Measurements from ENCODE around the gene MYO1D. TPM values are rescaled to one million over a fixed set of nuclear protein-coding genes. Genes with fewer than 3 reads are reported as not detected.

MYO1D gene
- polyA plus RNA-seq, 2 donors: 31.8 to 43.2 TPM

DNA sequence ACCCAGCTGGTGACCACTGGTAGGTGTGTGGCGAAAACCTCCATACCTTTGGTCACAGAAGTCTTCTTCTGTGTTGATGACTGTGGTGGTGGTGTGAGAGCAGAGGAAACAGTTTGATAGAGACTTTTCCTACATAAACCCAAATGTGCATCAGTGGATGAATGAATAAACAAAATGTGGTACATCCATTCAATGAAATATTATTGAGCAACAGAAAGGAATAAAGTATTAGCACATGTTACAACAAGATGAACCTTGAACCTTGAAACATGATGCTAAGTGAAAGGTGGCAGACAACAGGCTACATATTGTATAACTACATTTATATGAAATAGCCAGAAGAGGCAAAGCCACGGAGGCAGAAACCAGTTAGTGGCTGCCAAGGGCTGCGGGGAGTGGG lies 374.9 kb downstream of the MYO1D start:
- no peak overlapping the region for H3K4me3 ChIP-seq (ENCODE audit: low read depth in 1 of 2, low read length in 2 of 2)
- no peak overlapping the region for H3K27ac ChIP-seq (ENCODE audit: low read depth in 2 of 2, low read length in 1 of 2)
- WGBS, 2 donors: 95 to 97% methylated on average over 3 of the region's 3 CpGs
- H3K36me3 ChIP-seq (ENCODE audit: control insufficient read depth in 2 of 2, insufficient read depth in 2 of 2, low read length in 1 of 2): no peaks in the 10 kb centered on the region
- no peaks in the 10 kb centered on the region for H3K27me3 ChIP-seq (ENCODE audit: control insufficient read depth in 1 of 2, insufficient read depth in 2 of 2, low read length in 2 of 2)
- H3K9me3 ChIP-seq (ENCODE audit: control insufficient read depth in 2 of 2, insufficient read depth in 1 of 2, low read depth in 1 of 2, low read length in 1 of 2): no peaks in the 10 kb centered on the region
- peaks cover 4 to 13% of the 10 kb centered on the region in 2 donors for H3K4me1 ChIP-seq (ENCODE audit: control insufficient read depth in 2 of 2, insufficient read depth in 2 of 2, low read length in 1 of 2)

DNA sequence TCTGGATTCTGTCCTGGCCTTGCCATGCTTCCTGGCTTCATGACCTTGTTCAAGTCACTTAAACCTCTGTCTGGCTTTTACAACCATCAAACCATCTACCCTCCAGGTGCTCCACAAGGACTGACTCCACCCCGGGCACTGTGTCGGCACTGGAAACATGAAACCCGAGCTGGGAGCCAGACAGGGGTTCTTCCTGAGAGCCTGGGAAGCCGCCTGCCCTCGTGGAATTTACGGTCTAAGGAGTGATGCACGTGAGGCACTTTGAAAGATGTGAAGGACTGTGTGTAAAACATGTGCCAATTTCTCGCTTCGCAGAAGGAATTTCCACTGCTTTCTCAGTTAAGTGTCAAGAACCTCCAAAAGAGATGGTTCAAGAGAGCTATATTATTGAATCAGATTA lies 378.5 kb downstream of the MYO1D start:
- Histone ChIP-seq H3K36me3 (ENCODE audit: control insufficient read depth in 2 of 2, insufficient read depth in 2 of 2, low read length in 1 of 2) (peaks cover 0 to under 1% of the 10 kb centered on the region in 2 donors), H3K4me3 (ENCODE audit: low read depth in 1 of 2, low read length in 2 of 2) (no peak overlapping the region), H3K4me1 (ENCODE audit: control insufficient read depth in 2 of 2, insufficient read depth in 2 of 2, low read length in 1 of 2) (peaks cover 0 to 13% of the 10 kb centered on the region in 2 donors), H3K27me3 (ENCODE audit: control insufficient read depth in 1 of 2, insufficient read depth in 2 of 2, low read length in 2 of 2) (no peaks in the 10 kb centered on the region), H3K27ac (ENCODE audit: low read depth in 2 of 2, low read length in 1 of 2) (no peak overlapping the region), H3K9me3 (ENCODE audit: control insufficient read depth in 2 of 2, insufficient read depth in 1 of 2, low read depth in 1 of 2, low read length in 1 of 2) (no peaks in the 10 kb centered on the region)
- WGBS, 2 donors: 81 to 84% methylated on average over 9 of the region's 9 CpGs

DNA sequence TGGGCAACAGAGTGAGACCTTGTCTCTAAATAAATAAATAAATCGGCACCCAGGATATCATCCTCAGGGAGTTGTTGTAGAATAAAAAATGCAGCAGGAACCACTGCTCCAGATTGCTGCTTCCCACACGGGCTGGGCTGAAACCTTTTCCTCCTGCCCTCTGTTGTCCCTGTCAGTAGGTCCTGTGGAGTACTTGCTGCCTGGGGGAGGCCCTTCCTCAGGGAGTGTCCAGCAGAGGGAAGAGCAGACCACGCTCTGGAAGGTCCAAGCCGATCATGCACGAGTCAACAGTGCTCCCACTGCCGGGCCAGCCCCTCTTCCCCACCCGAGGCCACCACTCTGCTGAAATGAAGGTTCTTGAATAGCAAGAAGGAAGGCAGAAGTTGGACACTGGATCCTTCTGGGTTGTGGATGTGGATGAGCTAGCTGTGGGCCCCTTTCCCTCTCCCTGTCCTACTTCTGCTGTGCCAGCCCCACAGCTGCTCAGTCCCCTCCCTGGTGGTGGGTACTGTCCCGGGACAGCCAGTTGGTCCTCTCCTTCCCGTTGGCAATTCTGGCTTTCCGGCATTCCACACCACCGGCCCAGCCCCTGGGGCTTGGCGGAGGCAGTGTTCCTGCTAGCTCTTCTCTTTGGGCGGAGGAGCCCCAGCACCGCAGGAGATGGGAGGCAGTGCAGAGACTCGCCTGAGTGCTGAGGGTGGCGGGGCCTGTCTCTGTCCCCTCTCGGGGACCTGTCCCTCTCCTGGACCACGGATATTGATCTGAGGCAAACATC lies 379.3 kb downstream of the MYO1D start:
- Histone ChIP-seq H3K36me3 (ENCODE audit: control insufficient read depth in 2 of 2, insufficient read depth in 2 of 2, low read length in 1 of 2) (peaks cover 0 to 3% of the 10 kb centered on the region in 2 donors), H3K9me3 (ENCODE audit: control insufficient read depth in 2 of 2, insufficient read depth in 1 of 2, low read depth in 1 of 2, low read length in 1 of 2) (no peaks in the 10 kb centered on the region), H3K27me3 (ENCODE audit: control insufficient read depth in 1 of 2, insufficient read depth in 2 of 2, low read length in 2 of 2) (no peaks in the 10 kb centered on the region), H3K4me1 (ENCODE audit: control insufficient read depth in 2 of 2, insufficient read depth in 2 of 2, low read length in 1 of 2) (peaks cover 0 to 11% of the 10 kb centered on the region in 2 donors), H3K27ac (ENCODE audit: low read depth in 2 of 2, low read length in 1 of 2) (peak overlapping the region in 1 of 2 donors; percentile 74), H3K4me3 (ENCODE audit: low read depth in 1 of 2, low read length in 2 of 2) (no peak overlapping the region)
- WGBS, 2 donors: 74 to 76% methylated on average over 17 to 18 of the region's 18 CpGs

DNA sequence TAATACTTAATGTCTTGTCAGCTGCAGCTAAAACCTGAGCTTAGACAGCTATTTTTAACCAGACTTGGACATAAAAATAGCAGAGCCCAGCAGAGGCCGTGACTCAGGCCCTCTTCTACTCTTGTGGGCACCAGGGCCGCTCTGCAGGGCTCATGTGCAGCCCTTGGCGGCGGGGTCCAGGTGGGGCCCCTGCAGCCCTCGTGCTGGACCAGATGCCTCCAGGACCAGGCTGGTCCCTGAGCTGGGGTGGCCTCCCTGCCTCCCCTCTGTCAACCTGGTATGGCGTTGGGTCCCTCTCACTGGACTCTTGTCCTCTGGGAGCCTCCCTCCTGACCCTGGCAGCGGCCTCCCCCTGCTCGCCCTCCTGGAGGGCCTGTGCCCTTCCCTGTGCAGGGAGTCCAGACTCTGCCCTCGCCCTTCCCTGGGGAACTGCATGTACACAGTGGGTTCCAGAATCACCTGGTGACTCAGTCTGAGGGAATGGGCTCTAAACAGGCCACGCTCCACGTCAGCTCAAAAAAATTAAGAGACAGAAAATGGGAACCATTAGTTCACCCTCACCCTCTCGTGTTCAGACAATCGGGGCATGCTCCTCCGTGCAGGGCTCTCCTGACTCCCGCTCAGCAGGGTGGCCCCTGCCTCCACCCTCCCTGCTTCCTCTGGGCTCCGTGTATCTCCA lies 380.4 kb downstream of the MYO1D start:
- Histone ChIP-seq H3K9me3 (ENCODE audit: control insufficient read depth in 2 of 2, insufficient read depth in 1 of 2, low read depth in 1 of 2, low read length in 1 of 2) (no peaks in the 10 kb centered on the region), H3K4me3 (ENCODE audit: low read depth in 1 of 2, low read length in 2 of 2) (no peak overlapping the region), H3K27me3 (ENCODE audit: control insufficient read depth in 1 of 2, insufficient read depth in 2 of 2, low read length in 2 of 2) (no peaks in the 10 kb centered on the region), H3K36me3 (ENCODE audit: control insufficient read depth in 2 of 2, insufficient read depth in 2 of 2, low read length in 1 of 2) (peaks cover 0 to 3% of the 10 kb centered on the region in 2 donors), H3K27ac (ENCODE audit: low read depth in 2 of 2, low read length in 1 of 2) (no peak overlapping the region), H3K4me1 (ENCODE audit: control insufficient read depth in 2 of 2, insufficient read depth in 2 of 2, low read length in 1 of 2) (peaks cover 3 to 15% of the 10 kb centered on the region in 2 donors)
- WGBS, 2 donors: 78 to 82% methylated on average over 16 of the region's 16 CpGs

DNA sequence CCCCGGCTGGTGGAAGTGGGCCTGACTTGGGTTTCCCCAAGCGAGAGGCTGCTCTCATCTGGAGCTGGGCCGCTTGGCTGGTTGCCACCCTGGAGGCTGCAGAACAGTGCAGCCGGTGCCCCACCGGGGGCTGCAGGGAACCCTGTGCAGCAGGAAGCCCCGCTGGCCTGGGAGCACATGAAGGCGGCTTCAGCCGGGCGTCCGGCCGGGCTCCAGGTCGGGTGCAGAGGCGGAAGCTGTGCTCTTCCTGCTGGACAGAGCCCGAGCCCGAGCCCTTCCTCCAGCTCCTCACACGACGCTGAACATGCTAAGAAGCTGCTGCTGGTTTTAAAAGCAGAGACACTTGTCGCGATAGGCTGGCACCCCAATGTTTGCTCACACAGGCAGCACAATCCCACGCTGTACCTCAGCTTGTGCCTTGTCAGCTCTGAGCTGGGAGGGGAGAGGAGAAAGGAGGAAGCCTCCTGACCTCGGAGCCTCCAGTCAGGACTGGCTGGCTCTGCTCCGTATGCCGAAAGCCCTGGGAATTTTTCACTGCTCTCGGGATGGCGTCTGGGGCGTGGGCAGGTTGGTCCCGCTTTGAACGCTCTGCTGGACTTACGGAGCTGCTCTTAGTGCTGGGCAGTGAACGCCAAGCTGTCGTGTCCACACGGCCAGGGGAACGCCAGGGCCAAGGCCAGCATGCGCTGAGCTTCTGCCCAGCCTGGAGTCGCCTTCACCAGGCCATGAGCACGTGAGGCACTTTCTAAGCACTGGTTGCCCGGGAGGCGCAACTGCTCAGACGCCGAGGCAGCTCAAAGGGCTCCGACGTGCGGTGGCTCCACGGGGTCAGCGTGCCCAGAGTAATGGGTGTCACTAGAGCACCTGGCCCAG lies 381.3 kb downstream of the MYO1D start:
- peaks cover 3 to 15% of the 10 kb centered on the region in 2 donors for H3K4me1 ChIP-seq (ENCODE audit: control insufficient read depth in 2 of 2, insufficient read depth in 2 of 2, low read length in 1 of 2)
- H3K4me3 ChIP-seq (ENCODE audit: low read depth in 1 of 2, low read length in 2 of 2): no peak overlapping the region
- H3K27ac ChIP-seq (ENCODE audit: low read depth in 2 of 2, low read length in 1 of 2): no peak overlapping the region
- peaks cover 0 to 3% of the 10 kb centered on the region in 2 donors for H3K36me3 ChIP-seq (ENCODE audit: control insufficient read depth in 2 of 2, insufficient read depth in 2 of 2, low read length in 1 of 2)
- H3K9me3 ChIP-seq (ENCODE audit: control insufficient read depth in 2 of 2, insufficient read depth in 1 of 2, low read depth in 1 of 2, low read length in 1 of 2): no peaks in the 10 kb centered on the region
- 69 to 73% methylated on average over 45 of the region's 45 CpGs for WGBS, 2 donors
- no peaks in the 10 kb centered on the region for H3K27me3 ChIP-seq (ENCODE audit: control insufficient read depth in 1 of 2, insufficient read depth in 2 of 2, low read length in 2 of 2)

DNA sequence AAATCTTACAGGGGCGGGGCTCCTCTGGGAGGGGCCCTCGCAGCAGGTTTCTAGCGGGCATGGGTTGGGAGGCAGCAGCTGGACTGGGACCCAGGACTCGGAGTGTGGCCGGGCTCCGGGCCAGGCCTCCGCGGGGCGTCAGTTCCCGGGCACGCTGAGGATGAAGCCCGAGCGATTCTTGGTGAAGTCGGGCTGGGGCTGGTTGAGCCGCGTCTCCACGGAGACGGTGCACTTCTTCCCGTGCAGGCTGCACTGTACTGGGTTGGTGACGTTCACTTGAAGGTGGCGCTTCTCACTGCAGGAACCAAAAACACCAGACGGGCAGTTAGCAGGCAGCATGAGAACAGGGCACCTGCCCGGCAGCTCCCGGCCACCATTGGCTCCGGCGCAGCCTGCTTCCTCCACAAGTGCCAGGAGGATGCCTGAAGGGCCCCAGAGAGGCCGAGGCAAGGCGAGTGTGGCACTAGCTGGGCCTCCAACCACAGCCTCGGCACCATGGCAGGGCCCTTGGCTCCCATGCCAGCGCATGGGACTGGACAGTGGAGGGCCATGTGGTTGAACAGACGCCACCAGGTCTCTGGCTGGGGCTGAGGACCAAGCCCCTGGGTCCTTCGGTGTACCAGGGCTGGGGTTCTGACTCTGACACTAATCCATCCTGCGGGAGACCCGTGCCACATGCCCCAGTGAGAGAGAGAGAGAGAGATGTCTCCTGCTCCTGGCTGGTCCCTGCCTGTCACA lies 382.1 kb downstream of the MYO1D start:
- Histone ChIP-seq H3K9me3 (ENCODE audit: control insufficient read depth in 2 of 2, insufficient read depth in 1 of 2, low read depth in 1 of 2, low read length in 1 of 2) (no peaks in the 10 kb centered on the region), H3K27ac (ENCODE audit: low read depth in 2 of 2, low read length in 1 of 2) (no peak overlapping the region), H3K4me3 (ENCODE audit: low read depth in 1 of 2, low read length in 2 of 2) (no peak overlapping the region), H3K4me1 (ENCODE audit: control insufficient read depth in 2 of 2, insufficient read depth in 2 of 2, low read length in 1 of 2) (peaks cover 3 to 19% of the 10 kb centered on the region in 2 donors), H3K36me3 (ENCODE audit: control insufficient read depth in 2 of 2, insufficient read depth in 2 of 2, low read length in 1 of 2) (peaks cover 0 to 7% of the 10 kb centered on the region in 2 donors), H3K27me3 (ENCODE audit: control insufficient read depth in 1 of 2, insufficient read depth in 2 of 2, low read length in 2 of 2) (no peaks in the 10 kb centered on the region)
- 88 to 89% methylated on average over 34 of the region's 34 CpGs for WGBS, 2 donors

DNA sequence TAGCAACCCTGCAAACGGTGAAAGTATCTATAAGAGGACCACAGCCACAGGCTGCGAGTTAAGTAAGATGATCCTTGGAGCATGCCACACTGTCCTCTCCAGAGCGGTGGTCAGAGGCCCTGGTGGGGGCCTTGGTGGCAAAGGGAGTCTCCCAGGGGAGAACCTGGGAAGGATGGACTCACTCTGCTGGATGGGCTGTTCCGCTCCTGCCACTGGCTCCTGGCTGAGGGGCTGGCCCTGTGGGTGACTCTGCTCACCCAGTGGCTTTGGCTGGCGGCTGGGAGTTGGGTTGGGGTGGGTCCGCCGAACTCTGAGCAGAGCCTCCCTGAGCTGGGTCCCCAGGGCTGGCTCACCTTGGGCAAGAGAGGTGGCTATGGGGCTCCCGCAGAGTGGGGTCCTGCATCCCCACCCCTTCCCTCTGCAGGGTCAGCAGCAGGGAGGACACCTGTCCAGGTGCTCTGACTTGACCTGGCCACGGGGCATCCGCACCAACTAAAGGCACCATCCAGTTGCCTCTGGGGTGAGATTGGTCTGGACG lies 382.9 kb downstream of the MYO1D start:
- Histone ChIP-seq H3K9me3 (ENCODE audit: control insufficient read depth in 2 of 2, insufficient read depth in 1 of 2, low read depth in 1 of 2, low read length in 1 of 2) (no peaks in the 10 kb centered on the region), H3K27me3 (ENCODE audit: control insufficient read depth in 1 of 2, insufficient read depth in 2 of 2, low read length in 2 of 2) (no peaks in the 10 kb centered on the region), H3K4me3 (ENCODE audit: low read depth in 1 of 2, low read length in 2 of 2) (no peak overlapping the region), H3K4me1 (ENCODE audit: control insufficient read depth in 2 of 2, insufficient read depth in 2 of 2, low read length in 1 of 2) (peaks cover 3 to 22% of the 10 kb centered on the region in 2 donors), H3K36me3 (ENCODE audit: control insufficient read depth in 2 of 2, insufficient read depth in 2 of 2, low read length in 1 of 2) (peaks cover 0 to 9% of the 10 kb centered on the region in 2 donors), H3K27ac (ENCODE audit: low read depth in 2 of 2, low read length in 1 of 2) (no peak overlapping the region)
- 93% methylated on average over 11 of the region's 11 CpGs for WGBS, 2 donors

DNA sequence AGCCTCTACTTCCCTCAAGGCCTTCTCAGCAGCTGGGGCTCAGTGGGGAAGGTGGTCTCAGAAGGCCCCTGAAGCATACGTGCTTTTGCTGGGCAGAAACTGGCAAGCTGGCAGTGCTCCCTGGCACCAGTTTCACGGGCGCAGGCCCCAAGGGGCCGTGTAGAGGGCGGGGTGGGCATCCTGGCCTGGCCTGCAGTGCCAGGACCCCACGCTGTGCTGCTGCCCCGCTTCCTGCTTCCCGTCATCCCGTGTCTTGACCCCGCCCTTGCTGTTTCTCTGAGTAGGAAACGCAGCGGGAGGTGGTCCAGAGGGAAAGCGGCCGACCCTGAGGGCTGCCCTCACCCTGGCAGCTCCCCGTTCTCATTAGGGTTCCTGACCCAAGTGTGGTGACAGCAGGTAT lies 383.4 kb downstream of the MYO1D start:
- Histone ChIP-seq H3K27ac (ENCODE audit: low read depth in 2 of 2, low read length in 1 of 2) (no peak overlapping the region), H3K27me3 (ENCODE audit: control insufficient read depth in 1 of 2, insufficient read depth in 2 of 2, low read length in 2 of 2) (no peaks in the 10 kb centered on the region), H3K4me1 (ENCODE audit: control insufficient read depth in 2 of 2, insufficient read depth in 2 of 2, low read length in 1 of 2) (peaks cover 3 to 25% of the 10 kb centered on the region in 2 donors), H3K36me3 (ENCODE audit: control insufficient read depth in 2 of 2, insufficient read depth in 2 of 2, low read length in 1 of 2) (peaks cover 0 to 10% of the 10 kb centered on the region in 2 donors), H3K4me3 (ENCODE audit: low read depth in 1 of 2, low read length in 2 of 2) (no peak overlapping the region), H3K9me3 (ENCODE audit: control insufficient read depth in 2 of 2, insufficient read depth in 1 of 2, low read depth in 1 of 2, low read length in 1 of 2) (no peaks in the 10 kb centered on the region)
- 82 to 91% methylated on average over 15 of the region's 15 CpGs for WGBS, 2 donors
